ENCODE data around the gene S100A8. TPM values are rescaled to one million over a fixed set of nuclear protein-coding genes. Genes with fewer than 3 reads are reported as not detected.

S100A8 gene
- total RNA-seq, 1 donor from 2014 or later = 674 TPM

DNA sequence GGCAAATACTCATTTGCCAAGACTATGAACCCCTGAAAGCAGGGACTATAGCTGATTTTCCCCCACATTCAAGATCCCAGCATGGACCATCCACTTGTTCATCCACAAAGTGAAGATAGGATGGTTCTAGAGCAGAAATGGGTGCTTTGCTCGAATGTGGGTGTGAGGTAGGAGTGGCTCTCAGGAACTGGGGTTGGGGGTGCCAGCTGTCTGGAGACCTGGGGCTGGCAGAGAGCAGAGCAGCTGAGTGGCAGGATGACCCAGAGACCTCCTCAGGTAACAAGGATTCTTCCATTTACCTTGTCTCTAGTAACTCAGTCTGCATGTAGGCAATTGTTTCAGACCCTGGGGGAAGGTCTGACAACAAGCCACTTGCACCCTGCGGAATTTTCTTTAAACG lies 27.2 kb downstream of the S100A8 start:
- DNase-seq (ENCODE audit: low spot score) = no peak

DNA sequence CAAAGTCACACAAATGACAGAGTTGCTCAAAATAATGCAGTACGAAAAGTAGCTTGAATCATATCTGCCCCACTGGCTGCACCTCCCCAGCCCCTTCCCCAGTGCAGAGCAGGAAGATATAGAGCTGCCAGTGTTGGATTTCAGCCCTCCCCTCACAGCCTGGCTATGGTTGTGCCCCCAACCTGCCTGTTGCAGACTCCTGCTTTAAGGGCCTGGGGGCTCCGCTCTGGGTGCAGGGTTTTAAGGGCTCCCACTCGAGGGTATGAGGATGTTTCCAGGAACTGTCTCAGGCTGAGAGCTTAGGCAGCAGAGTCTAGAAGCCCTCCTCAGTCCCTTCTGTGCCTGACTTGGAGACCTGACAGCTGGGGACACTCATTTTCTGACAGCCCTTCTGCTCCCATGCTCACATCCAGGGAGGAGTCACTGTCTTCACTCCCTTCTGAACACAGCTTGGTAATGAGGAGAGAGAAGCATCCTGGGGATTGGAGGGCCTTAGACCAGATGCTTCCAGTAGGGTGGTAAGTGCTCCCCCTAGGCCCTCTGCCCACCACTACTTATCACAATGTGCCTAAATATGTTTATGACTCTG lies 28.6 kb downstream of the S100A8 start:
- DNase-seq (ENCODE audit: low spot score) = no peak

DNA sequence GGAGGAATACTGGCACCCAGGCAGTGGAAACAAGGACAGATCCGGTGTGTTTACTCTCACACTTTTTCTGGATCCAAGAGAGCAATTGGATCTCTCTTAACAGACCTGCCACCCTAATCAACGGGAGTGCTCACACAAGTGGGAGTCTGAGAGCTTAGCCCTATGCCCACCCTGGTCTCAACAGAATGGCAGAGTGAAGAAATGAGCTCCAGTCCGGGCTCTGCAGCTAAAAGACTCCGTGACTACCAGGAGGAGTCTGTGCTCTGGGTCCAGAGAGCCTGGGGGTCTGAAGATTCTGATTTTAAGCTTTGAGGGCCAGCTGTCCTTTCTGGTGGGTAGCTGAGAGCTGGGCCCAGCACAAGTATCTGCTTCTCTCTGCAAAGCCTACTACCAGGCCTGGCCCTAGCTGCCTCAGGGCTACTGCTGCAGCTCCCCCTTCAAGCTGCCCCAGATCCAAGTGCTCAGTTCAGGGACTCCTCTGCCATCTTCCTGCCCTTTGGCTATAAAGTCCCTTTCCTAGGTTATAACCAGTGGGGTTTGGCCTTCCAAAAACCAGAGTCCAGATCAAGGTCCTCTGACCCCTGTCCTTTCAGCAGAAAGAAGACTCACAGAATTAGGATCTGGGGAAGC lies 29.3 kb downstream of the S100A8 start:
- DNase-seq (ENCODE audit: low spot score) = no peak

DNA sequence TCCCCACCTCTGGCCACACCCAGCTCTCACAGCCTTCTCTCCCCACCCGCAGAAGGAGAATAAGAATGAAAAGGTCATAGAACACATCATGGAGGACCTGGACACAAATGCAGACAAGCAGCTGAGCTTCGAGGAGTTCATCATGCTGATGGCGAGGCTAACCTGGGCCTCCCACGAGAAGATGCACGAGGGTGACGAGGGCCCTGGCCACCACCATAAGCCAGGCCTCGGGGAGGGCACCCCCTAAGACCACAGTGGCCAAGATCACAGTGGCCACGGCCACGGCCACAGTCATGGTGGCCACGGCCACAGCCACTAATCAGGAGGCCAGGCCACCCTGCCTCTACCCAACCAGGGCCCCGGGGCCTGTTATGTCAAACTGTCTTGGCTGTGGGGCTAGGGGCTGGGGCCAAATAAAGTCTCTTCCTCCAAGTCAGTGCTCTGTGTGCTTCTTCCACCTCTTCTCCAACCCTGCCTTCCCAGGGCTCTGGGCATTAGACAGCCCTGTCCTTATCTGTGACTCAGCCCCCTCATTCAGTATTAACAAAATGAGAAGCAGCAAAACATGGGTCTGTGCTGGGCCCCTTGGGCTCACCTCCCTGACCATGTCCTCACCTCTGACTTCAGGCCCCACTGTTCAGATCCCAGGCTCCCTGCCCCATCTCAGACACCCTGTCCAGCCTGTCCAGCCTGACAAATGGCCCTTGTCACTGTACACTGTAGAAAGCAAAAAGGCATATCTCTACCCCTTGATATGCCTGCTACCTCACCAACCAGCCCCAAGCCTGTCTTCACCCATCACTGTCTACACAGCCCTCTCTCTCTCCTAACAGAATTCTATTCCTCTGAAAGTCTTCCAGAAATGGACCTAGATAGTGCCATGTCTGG lies 30.0 kb downstream of the S100A8 start:
- no peak for DNase-seq (ENCODE audit: low spot score)

DNA sequence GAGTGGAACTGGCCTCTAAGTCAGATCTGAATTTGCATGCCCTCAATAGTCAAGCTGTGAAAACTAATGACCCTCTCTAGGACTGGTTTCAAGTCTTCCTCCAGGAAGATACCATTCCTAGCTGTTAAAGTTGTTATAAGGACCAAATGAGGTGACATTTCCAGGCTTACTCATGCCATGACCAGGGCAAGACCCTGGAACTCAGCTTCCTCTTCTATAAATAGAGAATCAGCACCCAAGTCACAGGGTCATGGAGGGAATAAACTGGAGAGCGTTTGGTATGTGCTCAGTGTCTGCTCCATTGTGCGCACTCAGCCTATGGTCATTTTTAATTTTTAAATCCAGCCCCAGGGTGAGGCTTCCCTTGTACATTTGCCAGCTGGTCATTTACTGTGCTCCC lies 30.7 kb downstream of the S100A8 start:
- no peak for DNase-seq (ENCODE audit: low spot score)

DNA sequence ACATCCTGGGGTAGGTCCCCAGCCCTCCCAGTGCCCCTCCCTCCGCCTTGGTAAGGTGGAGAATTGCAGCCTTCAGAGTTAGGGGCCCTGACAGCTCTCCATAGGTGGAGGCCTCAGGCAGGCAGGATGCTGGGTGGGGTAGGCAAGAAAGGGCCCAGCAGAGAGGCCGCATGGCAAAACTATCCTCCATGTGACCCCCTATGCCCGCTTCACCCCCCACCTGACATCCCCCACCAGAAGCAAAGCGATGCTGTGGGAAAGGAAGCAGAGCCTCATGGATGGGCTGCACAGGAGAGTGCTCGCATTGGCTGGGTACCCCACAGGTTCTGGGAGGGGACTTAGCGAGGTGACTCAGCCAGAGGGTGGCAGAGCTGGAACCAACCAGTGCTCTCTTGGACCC lies 31.6 kb downstream of the S100A8 start:
- no peak for DNase-seq (ENCODE audit: low spot score)

DNA sequence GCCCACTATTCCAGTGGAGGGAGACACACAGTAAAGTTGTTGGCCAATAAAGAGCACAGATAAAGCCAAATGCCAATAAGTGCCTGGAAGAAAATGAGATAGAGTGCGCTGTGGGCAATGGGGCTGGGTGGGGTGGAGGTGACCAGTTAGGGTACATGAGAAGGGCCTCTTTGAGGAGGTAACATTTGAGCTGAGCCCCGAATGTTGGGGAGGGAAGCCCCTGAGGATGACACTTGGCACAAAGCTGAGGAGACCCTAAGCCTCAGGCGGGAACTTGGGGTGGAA lies 32.2 kb downstream of the S100A8 start:
- no peak for DNase-seq (ENCODE audit: low spot score)

DNA sequence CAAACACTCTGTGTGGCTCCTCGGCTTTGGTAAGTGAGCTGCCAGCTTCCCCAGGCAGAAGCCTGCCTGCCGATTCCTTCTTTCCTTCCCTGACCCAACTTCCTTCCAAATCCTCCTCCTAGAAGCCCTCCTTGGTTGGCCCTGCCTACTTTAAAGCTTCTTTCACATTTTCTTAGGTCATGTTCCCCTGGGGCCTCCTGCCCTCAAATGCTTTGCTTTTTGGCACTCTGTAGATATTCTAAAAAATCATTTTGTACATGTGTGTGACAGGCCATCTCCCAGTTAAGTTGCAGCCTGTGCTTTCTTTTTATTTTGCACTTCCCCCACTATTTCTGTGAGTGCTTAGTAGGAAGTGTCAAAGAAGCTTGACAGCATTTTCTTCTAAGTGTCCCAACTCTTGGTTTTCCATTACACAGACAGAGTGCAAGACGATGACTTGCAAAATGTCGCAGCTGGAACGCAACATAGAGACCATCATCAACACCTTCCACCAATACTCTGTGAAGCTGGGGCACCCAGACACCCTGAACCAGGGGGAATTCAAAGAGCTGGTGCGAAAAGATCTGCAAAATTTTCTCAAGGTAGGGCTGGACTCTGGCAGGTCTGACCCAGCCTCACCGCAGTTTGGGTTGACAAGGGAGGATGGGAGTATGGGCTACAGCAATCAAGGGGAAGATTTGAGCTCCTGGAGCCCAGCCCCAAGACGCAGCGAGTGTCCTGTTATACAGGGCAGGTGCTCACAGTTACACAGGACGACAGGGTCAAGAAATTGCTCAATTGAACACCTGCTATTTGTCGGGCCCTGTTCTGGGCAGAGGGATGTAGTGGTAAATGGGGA lies 32.8 kb downstream of the S100A8 start, which contains the start of gene S100A9:
Gene S100A9, plus strand, starts transcription at position 2 of the 838 bp plus-strand sequence. Its CDS starts 430 bp downstream, at position 432.
- DNase-seq (ENCODE audit: low spot score) = no peak

DNA sequence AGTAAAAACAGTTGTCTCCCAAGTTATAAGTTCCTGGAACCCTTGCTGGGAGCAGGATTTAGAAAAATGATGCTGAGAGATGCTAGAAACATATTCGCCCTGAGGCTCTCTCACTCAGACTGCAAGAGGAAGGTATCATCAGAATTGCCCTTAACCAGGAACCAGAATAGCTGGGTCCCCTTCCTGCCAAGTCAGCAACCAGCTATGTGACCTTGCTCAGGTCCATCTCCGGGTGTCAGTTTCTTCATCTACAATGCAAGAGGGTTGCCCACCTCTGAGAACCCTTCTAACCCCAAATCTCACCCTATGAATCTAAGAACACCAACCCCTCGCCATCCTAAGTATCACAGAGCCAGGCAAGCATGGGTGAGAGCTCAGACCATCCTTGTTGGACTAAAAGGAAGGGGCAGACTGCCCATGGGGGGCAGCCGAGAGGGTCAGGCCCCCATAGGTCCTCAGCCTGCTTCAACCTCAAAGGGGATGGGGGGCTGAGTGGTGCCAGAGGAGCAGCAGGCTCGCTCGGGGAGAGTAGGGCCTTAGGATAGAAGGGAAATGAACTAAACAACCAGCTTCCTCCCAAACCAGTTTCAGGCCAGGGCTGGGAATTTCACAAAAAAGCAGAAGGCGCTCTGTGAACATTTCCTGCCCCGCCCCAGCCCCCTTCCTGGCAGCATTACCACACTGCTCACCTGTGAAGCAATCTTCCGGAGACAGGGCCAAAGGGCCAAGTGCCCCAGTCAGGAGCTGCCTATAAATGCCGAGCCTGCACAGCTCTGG lies 33.6 kb downstream of the S100A8 start:
- no peak for DNase-seq (ENCODE audit: low spot score)

DNA sequence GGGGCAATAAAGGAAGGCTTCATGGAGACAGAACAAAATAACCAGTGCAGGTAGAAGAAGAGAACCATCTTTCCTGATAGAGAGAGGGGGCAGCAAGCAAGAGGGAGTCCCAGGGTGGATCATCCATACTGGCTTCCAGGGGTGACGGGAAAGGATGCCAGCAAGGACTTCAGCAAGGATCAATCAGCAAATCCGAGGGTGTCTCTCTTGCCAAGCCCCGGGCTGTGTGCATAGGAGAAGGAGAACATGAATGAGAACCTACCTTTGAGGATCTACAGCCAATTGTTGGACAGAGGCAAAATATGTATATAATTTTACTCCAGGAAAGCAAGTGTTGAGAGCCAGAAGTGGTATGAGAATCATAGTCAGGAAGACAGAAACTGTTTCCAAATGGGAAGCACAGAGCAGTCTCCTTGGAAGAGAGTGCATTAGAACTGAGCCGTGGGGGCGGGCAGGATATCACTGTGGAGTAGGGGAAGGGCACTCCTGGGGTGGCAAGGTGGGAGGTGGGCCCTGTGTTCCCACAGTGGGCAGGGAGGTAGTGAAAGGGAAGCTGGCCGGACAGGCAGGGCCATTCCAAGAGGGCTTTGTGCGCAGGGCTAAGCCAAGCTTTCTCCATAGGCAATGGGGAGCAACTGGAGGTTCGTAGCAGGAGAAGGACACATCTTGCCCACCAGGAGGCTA lies 34.3 kb downstream of the S100A8 start:
- no peak for DNase-seq (ENCODE audit: low spot score)

DNA sequence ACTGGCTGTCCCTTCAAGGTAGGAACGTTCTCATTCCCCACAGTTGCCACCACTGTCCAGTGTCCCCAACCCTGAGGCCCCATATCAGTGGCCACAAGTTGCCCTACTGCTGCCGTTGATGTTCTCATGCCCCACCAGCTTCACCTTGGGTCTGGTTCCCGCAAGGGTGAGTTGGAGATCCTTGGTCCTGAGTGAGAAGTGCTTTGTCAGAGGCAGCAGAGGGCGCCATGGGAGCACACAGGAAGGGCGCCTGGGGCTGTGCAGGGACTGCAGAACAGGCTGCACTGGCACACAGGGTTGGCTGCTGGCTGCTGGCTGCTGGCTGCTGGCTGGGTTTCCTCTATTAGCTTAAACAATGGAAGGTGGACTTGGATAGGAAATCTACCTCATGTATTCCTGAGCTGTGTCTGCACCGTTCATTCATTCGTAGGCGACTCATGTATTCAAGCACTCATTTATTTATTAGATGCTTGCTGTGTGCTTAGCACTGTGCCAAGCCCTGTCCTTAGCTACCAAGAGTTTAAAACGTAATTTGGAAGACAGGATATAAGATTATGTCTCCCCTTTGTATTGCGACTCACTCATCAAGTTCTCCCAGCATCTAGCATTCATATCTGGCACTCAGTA lies 35.3 kb downstream of the S100A8 start:
- no peak for DNase-seq (ENCODE audit: low spot score)

DNA sequence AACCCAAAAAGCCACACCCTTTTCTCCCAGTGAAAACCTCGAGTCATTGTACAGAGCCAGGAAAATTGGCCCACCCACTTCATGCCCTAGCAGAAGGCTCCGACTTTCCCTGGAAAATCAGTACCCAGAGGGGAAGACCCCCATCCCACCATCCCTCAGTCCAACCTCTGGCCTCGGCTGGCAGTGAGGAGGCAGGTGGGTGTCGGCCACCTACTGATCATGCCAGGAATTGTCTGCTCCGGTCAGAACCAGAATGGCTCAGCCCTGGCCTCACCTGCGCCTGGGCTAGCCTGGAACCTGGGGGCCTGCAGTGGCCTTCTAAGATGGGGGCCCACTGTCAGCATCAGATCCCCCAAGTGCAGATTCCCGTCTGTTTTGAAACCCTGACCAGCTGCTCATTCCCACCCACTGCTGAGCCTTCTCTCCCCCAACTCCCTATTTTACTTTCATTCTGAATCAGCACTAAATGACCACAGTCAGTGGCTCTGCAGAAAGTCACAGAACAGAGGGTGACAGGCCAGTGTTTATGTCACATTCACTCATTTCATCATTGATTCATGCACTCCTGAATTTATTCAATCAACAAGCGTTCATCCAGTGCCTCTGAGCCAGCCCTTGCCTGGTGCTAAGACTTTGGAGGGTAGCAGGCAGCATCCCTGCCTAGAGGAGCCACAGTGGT lies 36.2 kb downstream of the S100A8 start:
- DNase-seq (ENCODE audit: low spot score) = no peak

DNA sequence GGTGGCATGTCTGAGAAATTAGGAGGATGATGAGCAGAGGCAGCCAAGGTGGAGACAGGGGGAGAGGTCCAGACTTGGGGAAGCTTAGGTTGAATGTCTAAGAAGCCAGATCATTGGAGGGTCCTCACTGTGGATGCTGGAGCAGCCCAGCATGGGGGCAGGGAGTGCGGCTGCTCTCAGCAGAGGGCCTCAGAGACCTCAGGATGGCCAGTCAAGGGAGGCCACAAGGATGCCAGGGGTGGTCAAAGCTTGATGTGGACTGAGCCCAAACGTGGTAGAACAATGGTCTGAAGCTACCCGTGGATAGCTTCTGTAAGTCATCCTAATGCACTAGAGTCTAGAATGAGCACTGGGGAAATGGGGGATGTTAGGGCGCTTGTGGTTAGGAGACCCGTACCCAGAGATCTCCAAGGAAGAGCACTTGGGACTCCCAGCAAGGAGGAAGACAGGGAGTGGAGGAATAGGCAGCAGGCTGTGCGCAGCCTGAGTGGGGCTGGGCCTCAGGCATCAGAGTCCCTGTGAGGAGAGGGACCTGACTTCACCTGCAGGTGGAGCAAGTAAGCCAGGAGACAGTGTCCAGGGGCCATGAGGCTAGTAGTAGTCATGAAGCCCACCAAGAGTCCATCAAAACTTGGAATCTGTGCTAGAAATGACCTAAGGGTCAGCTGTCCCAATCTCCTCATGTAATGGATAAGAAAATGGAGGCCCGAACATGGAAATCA lies 37.5 kb downstream of the S100A8 start:
- no peak for DNase-seq (ENCODE audit: low spot score)

DNA sequence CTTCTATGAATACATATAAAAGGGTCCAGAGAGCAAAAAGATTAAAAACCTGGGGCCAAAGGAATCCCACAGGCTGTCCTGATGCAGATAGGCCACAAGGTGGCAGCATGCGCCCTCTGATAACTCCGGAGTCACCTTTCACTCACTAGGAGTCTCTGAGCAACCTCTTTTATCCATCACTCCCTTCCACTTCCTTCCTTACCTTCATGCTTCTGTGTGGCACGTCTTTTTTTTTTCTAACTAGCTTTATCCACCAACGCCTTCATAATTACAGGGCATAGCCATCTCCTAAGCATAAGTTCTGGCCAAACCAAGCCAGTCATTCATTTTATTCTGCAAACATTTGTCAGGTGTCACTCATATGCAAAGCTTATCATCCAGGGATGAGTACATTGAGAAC lies 38.4 kb downstream of the S100A8 start:
- DNase-seq (ENCODE audit: low spot score) = no peak

DNA sequence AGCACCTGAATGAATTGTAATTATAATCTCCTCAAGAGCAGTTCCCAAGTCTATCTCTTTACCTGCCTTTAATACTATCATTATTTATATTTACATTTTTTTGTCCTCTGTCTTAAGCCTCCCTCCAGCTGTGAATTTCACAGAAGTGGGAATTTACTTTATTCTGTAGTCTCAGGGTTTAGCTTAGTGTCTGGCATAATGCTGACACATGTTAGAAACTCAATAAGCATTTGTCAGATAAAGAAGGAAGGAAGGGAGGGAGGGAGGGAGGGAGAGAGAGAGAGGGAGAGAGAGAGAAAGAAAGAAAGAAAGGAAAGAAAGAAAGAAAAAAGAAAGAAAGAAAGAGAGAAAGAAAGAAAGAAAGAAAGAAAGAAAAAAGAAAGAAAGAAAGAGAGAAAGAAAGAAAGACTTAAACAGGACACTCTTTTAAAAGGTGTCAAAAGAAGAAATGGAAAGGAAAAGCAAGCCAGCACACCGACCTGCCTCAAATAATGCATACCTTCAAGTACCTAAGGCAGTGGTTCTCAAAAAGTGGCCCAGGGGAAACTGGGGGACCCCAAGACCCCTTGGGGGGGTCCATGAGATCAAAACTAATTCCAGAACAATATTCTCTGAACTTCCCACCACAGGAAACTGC lies 40.4 kb downstream of the S100A8 start:
- DNase-seq (ENCODE audit: low spot score) = no peak

DNA sequence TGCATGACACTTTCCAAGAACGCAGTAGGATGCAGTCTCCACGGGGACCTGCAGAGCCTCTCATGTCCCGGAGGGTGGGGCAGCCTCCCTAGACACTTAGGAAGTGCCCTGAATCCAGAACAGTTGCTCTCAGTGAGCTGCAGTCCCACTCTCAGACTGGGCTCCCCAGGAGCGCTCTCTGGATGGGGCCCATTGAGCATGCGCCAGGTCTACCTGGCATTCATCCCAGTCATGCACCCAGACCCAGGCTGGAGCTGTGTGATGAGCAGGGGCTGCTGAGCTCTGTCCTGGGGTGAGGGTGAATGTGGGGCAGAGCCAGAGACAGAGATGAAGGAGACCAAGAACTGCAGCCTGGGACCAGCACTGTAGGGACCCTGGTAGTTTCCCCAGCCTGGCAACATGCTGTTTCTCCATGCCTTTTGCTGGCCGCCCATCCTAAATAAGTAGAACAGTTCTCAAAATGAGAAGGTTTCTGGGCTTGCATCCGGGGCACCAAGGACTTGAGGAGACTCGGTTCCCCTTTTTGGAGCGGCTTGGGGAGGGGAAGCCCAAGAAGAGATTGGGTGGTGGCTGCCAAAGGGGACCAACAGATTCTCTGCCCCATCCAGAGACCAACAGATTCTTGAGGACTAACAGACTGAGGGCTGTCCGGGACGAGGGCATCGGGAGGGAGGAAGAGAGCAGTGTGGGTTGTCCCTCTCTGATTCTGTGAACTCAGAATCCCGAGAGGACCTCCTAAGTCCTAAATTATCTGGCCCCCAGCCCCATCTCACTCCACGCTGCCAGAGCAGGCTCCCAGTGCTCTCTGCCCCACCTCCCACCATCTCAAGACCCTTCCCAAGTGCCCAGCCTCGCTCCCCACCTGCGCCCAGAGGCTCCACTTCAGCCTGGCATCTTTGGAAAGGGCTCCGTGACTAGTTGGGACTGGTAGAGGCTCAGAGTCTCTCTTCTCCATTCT lies 41.2 kb downstream of the S100A8 start:
- no peak for DNase-seq (ENCODE audit: low spot score)
